SK-N-MC (cell line): ENCODE measurements around the gene RCSD1.

Experiments used
- EZH2 ChIP-seq: fragments of 200-600 bp; sonication (generic); IDR thresholded peaks from one replicate; pipeline ENCODE4 v1.6.1; 2017; ENCODE audit warnings: antibody characterized with exemption
- FOXP2 ChIP-seq: optimal IDR thresholded peaks from 2 replicates; pipeline ENCODE3; 2011; ENCODE audit warnings: mild to moderate bottlenecking, moderate library complexity; ENCODE audit not compliant: insufficient read depth; ENCODE audit errors: extremely low read length, control extremely low read depth
- POLR2AphosphoS5 ChIP-seq: IDR thresholded peaks from 2 replicates; pipeline ENCODE4 v1.6.1; 2012; ENCODE audit warnings: mild to moderate bottlenecking, low read depth, low read length, borderline replicate concordance

GRCh38 chr1:167726008-167726407 lies 96.0 kb downstream of the RCSD1 start:
- TF ChIP-seq POLR2AphosphoS5 (no peak), EZH2 (no peak), FOXP2 (no peak)
